B cell (primary cell): ENCODE measurements around the gene NAGPA. TPM values are rescaled to one million over a fixed set of nuclear protein-coding genes. Genes with fewer than 3 reads are reported as not detected.

ENCODE experiments used
- ATAC-seq: fragments of 200-7000 bp; cut with Tn5 transposase; one replicate; pipeline ENCODE4 v1.10.0; 2021; ENCODE audit warnings: low read depth, mild to moderate bottlenecking, moderate number of reproducible peaks, moderate library complexity
- CTCF ChIA-PET: fragments of 350-600 bp; sonication (Branson Sonifier 250); formaldehyde crosslinking; loops from one replicate; lab custom pipeline; 2021; ENCODE audit warnings: antibody characterized with exemption, inconsistent platforms; lab: Charles Lee
- POLR2A ChIA-PET: fragments of 350-600 bp; sonication (Branson Sonifier 250); formaldehyde crosslinking; loops from one replicate; lab custom pipeline; 2021; ENCODE audit warnings: antibody characterized with exemption; lab: Charles Lee
- DNase-seq: peaks from one replicate; pipeline ENCODE4 v3.0.0; 2013
- H2AFZ ChIP-seq: 2 replicates; pipeline ENCODE4 v1.6.1; 2012; ENCODE audit warnings: mild to moderate bottlenecking, low read depth, low read length; ENCODE audit not compliant: insufficient read depth, poor library complexity, severe bottlenecking
- H3K27ac ChIP-seq, 2 donors: 1 replicate in 1 of 2; 2 replicates in 1 of 2; pipeline ENCODE4 v1.5.1; 2012 to 2013; ENCODE audit warnings: low read length in 2 of 2, mild to moderate bottlenecking in 2 of 2, moderate library complexity in 1 of 2
- H3K27me3 ChIP-seq, 4 experiments: fragments of 200-600 bp in 1 of 4; sonication (generic) in 1 of 4; replicated peaks in 1 of 4; 1 replicate in 2 of 4; 2 replicates in 2 of 4; pipeline versions ENCODE4 v1.6.1 to v1.7.0; 2013 to 2016; ENCODE audit warnings: low read length in 3 of 4, mild to moderate bottlenecking in 2 of 4, mixed read lengths in 1 of 4, moderate library complexity in 1 of 4; ENCODE audit not compliant: insufficient read depth in 4 of 4, control insufficient read depth in 3 of 4; ENCODE audit errors: control extremely low read depth in 1 of 4
- H3K36me3 ChIP-seq, 2 experiments: replicated peaks in 1 of 2; 1 replicate in 1 of 2; 2 replicates in 1 of 2; pipeline versions ENCODE4 v1.6.1 to v1.7.1; 2013; ENCODE audit warnings: low read length in 1 of 2; ENCODE audit not compliant: insufficient read depth in 2 of 2, control insufficient read depth in 1 of 2; ENCODE audit errors: control extremely low read depth in 1 of 2, extremely low read depth in 1 of 2
- H3K4me1 ChIP-seq, 2 donors: fragments of 200-600 bp in 1 of 2; sonication (generic) in 1 of 2; 1 replicate in 1 of 2; 2 replicates in 1 of 2; pipeline versions ENCODE4 v1.5.1 to v1.6.1; 2013 to 2017; ENCODE audit warnings: low read length in 2 of 2; ENCODE audit not compliant: control insufficient read depth in 2 of 2, insufficient read depth in 2 of 2
- H3K4me2 ChIP-seq: replicated peaks from 2 replicates; pipeline ENCODE3; 2012; ENCODE audit warnings: mild to moderate bottlenecking, low read depth, low read length; ENCODE audit not compliant: poor library complexity, severe bottlenecking
- H3K4me3 ChIP-seq, 5 experiments: fragments of 200-600 bp in 1 of 5; sonication (generic) in 1 of 5; 1 replicate in 3 of 5; 2 replicates in 2 of 5; pipeline versions ENCODE4 v1.5.1 to v1.7.0; 2011 to 2016; ENCODE audit warnings: low read length in 4 of 5, mild to moderate bottlenecking in 4 of 5, low read depth in 2 of 5, control low read depth in 1 of 5, moderate library complexity in 1 of 5; ENCODE audit not compliant: insufficient read depth in 1 of 5; ENCODE audit errors: control extremely low read depth in 1 of 5, extremely low read depth in 1 of 5
- H3K79me2 ChIP-seq: fragments of 200-600 bp; sonication (generic); one replicate; pipeline ENCODE4 v1.6.0; 2016; ENCODE audit warnings: low read length; ENCODE audit not compliant: control insufficient read depth, insufficient read depth
- H3K9ac ChIP-seq: fragments of 200-600 bp; sonication (generic); 2 replicates; pipeline ENCODE4 v1.6.1; 2017; ENCODE audit warnings: mild to moderate bottlenecking, low read length, moderate library complexity
- H3K9me3 ChIP-seq, 3 donors: one replicate each; pipeline versions ENCODE4 v1.6.1 to v1.7.1; 2013; ENCODE audit warnings: low read length in 2 of 3; ENCODE audit not compliant: control insufficient read depth in 2 of 3, insufficient read depth in 1 of 3; ENCODE audit errors: control extremely low read depth in 1 of 3
- H4K20me1 ChIP-seq: 2 replicates; pipeline ENCODE4 v1.6.0; 2012; ENCODE audit warnings: mild to moderate bottlenecking, low read length; ENCODE audit not compliant: insufficient read depth, control insufficient read depth, poor library complexity, severe bottlenecking
- H3K27ac Mint-ChIP-seq: one replicate; pipeline ENCODE4 v1.8.0; 2021; ENCODE audit warnings: mixed read lengths
- H3K27me3 Mint-ChIP-seq: one replicate; pipeline ENCODE4 v1.8.0; 2021; ENCODE audit warnings: mixed read lengths
- H3K4me1 Mint-ChIP-seq: one replicate; pipeline ENCODE4 v1.8.0; 2021; ENCODE audit warnings: mixed read lengths
- H3K4me3 Mint-ChIP-seq: one replicate; pipeline ENCODE4 v1.8.0; 2021; ENCODE audit warnings: mixed read lengths
- H3K9me3 Mint-ChIP-seq: one replicate; pipeline ENCODE4 v1.8.0; 2022; ENCODE audit warnings: mixed read lengths; ENCODE audit not compliant: insufficient read depth
- EZH2 ChIP-seq: IDR thresholded peaks from 2 replicates; pipeline ENCODE4 v1.6.1; 2012; ENCODE audit warnings: borderline replicate concordance, low read depth, mild to moderate bottlenecking, moderate library complexity, low read length; ENCODE audit not compliant: insufficient read depth, poor library complexity, severe bottlenecking
- WGBS: methylation state at CpG from one replicate; pipeline ENCODE4 v1.1.5; 2013; ENCODE audit warnings: missing lambda C conversion rate; ENCODE audit not compliant: insufficient coverage; 5-methylcytosine and 5-hydroxymethylcytosine counted together
- intact Hi-C: fragments of 100-400 bp; cut with micrococcal nuclease; formaldehyde crosslinking; loops from one replicate; pipeline ENCODE4 v1.10.0; 2022
- polyA plus RNA-seq: library from polyadenylated mRNA; depleted of rRNA; stranded (reverse); fragments of >200 nt; gene quantifications from 2 replicates; pipeline ENCODE4 v1.2.3, GENCODE V29; 2012
- total RNA-seq, 2 donors: library from RNA; stranded (reverse); fragments of 120-200 nt in 1 of 2; gene quantifications; 1 replicate in 1 of 2; 2 replicates in 1 of 2; pipeline versions ENCODE4 v1.2.3 to v1.2.4, GENCODE V29; 2013 to 2022
- TF ChIP-seq, protein P1 (sequence below): fragments of 200-600 bp; IDR thresholded peaks from one replicate; pipeline ENCODE4 v1.8.0; 2022; ENCODE audit warnings: antibody characterized with exemption, mild to moderate bottlenecking

Gene NAGPA
- total and polyA plus RNA-seq, 2 donors (not counting 1 experiment from before 2014, with no cell fraction given), result 38.4 to 38.6 TPM

DNA sequence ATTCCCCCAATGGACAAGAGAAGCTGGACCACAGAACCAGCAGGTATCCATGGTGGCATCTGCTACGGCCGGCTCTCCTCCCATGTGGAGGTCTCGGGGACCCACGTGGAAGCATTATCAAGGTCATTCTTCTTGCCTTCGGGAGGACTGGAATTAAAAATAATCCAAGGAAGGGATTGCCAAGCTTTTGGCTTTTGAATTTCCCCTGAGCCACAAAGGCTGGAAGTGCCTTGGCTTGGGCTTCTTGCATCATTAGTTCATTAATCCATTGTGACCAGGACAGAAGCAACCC, 16.1 kb downstream of the NAGPA start:
- no peak overlapping the region for H2AFZ ChIP-seq
- Mint-ChIP-seq H3K9me3 (no peaks in the 10 kb centered on the region), H3K27me3 (peaks cover 3% of the 10 kb centered on the region), H3K27ac (no peak overlapping the region), H3K4me1 (no peaks in the 10 kb centered on the region), H3K4me3 (no peak overlapping the region)
- TF ChIP-seq EZH2, result no peak
- TF ChIP-seq, protein P1, sequence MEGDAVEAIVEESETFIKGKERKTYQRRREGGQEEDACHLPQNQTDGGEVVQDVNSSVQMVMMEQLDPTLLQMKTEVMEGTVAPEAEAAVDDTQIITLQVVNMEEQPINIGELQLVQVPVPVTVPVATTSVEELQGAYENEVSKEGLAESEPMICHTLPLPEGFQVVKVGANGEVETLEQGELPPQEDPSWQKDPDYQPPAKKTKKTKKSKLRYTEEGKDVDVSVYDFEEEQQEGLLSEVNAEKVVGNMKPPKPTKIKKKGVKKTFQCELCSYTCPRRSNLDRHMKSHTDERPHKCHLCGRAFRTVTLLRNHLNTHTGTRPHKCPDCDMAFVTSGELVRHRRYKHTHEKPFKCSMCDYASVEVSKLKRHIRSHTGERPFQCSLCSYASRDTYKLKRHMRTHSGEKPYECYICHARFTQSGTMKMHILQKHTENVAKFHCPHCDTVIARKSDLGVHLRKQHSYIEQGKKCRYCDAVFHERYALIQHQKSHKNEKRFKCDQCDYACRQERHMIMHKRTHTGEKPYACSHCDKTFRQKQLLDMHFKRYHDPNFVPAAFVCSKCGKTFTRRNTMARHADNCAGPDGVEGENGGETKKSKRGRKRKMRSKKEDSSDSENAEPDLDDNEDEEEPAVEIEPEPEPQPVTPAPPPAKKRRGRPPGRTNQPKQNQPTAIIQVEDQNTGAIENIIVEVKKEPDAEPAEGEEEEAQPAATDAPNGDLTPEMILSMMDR, result no peak
- 95% methylated on average over 5 of the region's 5 CpGs for WGBS
- POLR2A ChIA-PET, result no interaction called here
- ATAC-seq (no peak), DNase-seq (no peak)
- no peak overlapping the region for H3K4me2 ChIP-seq
- peaks cover 0 to 2% (median 0%) of the 10 kb centered on the region in 4 experiments for H3K27me3 ChIP-seq
- H3K9me3 ChIP-seq, result peaks cover 0 to 9% (median 0%) of the 10 kb centered on the region in 3 donors
- CTCF ChIA-PET, result no interaction called here
- no peak overlapping the region for H3K4me3 ChIP-seq
- no peak overlapping the region for H3K27ac ChIP-seq
- intact Hi-C loops, result no loop called here
- H3K9ac ChIP-seq, result no peak overlapping the region
- no peaks in the 10 kb centered on the region for H3K36me3 ChIP-seq
- no peaks in the 10 kb centered on the region for H4K20me1 ChIP-seq
- H3K79me2 ChIP-seq, result no peaks in the 10 kb centered on the region
- no peaks in the 10 kb centered on the region for H3K4me1 ChIP-seq

DNA sequence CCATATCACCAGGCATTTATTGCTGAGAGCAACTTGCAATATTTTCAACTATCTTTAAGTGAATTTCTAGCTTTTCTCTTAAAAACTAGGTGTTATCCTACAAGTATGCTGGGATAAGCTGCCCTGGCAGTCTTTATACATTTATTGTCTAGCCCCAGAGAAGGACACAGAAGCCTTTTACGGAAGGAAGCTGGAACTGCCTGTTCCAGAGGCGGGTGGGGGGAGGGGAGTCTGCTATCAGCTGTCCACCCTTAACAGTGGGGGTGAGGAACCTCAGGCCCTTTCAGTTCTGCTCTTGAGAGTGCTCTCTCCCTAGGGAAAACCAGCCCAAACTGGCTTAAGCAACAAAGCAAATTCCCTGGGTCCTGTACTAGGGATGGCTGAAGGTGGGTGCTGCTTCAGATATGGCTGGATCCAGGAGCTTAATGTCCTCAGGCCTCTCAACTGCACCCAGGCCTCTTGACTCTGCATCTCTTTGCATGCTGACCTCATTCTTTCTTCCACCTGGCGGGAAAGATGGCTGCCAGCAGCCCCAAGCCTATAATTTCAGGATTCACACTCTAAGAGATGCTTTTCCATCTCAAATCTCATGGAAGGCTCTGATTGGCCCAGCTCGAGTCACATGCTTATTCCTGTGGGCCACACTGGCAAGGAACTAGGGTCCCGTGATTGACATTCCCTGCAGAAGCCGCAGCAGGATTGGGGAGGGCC, 16.6 kb downstream of the NAGPA start:
- H3K79me2 ChIP-seq, result no peaks in the 10 kb centered on the region
- intact Hi-C loops, result no loop called here
- H3K27ac ChIP-seq, result no peak overlapping the region
- ChIA-PET CTCF (no interaction called here), POLR2A (no interaction called here)
- H3K4me3 ChIP-seq, result no peak overlapping the region
- Mint-ChIP-seq H3K27me3 (peaks cover 4% of the 10 kb centered on the region), H3K4me3 (no peak overlapping the region), H3K9me3 (no peaks in the 10 kb centered on the region), H3K27ac (no peak overlapping the region), H3K4me1 (no peaks in the 10 kb centered on the region)
- H3K9ac ChIP-seq, result no peak overlapping the region
- H3K9me3 ChIP-seq, result peaks cover 0 to 9% (median 0%) of the 10 kb centered on the region in 3 donors
- H4K20me1 ChIP-seq, result no peaks in the 10 kb centered on the region
- no peaks in the 10 kb centered on the region for H3K36me3 ChIP-seq
- no peaks in the 10 kb centered on the region for H3K4me1 ChIP-seq
- 87% methylated on average over 4 of the region's 6 CpGs for WGBS
- no peak for DNase-seq
- no peak overlapping the region for H3K4me2 ChIP-seq
- no peak for ATAC-seq
- no peak overlapping the region for H2AFZ ChIP-seq
- H3K27me3 ChIP-seq, result peaks cover 0 to 2% (median 0%) of the 10 kb centered on the region in 4 experiments
- TF ChIP-seq, protein P1, result no peak
- no peak for TF ChIP-seq EZH2
